Suppressor macrophage treated with lipopolysaccharide for 4 hours (primary cell): ENCODE measurements around the gene C21orf91.

Experiments used
- DNase-seq: peaks from one replicate; pipeline ENCODE4 v3.0.0-alpha.2; 2020

Gene C21orf91

DNA sequence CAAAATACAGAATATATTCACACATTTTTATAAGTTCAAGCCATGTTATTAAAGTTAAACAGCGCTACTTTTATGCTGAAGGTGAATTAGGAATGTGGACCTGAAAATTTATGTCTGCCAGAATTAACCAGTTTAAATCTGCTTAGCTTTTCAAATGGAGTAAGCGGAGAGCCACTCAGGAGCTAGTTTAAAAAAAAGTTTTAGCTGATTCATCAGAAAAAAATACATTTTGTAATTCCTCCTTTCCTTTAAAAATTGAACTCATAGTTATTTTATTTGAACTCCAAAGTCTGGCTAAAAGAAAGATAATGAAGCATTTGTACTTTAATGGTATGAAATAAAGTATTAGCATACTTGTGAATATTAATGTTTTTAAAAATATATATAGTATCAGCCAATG lies 21.2 kb downstream of the C21orf91 start:
- no peak for DNase-seq

DNA sequence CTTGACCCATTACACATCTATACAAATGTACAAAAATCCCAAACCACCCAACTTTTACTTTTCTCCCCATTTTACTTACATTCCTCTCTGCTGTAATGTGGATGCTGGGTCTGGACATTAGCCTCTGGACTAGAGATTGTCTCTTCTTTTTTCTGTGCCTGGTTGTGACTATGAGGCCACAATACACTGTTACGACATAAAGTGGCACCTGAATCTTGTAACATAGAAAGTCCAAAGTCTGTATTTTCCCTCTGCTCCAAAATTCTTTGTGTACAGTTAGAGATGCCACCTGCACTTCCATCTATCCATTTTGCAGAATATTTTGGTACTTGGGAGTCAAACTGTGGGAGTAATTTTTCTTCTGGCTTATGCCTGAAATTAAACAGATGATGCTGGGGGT lies 22.7 kb downstream of the C21orf91 start:
- DNase-seq: no peak

DNA sequence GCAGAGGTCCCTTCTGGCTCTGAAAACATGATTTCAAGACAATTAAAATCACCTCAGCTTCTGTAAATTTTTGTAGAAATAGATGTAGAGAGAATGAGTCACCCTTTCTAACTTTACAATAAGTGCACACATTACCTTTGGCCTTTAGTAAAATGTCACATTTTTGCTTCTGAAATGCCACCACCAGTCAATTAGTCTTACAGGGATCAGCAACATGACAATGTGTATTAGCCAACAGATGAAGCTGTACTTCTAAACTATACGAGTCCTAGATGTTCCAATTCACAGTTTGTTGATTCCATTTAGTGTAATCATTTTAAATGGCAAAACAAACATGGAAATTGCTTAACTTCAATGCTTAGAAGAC lies 23.1 kb downstream of the C21orf91 start:
- DNase-seq: no peak

DNA sequence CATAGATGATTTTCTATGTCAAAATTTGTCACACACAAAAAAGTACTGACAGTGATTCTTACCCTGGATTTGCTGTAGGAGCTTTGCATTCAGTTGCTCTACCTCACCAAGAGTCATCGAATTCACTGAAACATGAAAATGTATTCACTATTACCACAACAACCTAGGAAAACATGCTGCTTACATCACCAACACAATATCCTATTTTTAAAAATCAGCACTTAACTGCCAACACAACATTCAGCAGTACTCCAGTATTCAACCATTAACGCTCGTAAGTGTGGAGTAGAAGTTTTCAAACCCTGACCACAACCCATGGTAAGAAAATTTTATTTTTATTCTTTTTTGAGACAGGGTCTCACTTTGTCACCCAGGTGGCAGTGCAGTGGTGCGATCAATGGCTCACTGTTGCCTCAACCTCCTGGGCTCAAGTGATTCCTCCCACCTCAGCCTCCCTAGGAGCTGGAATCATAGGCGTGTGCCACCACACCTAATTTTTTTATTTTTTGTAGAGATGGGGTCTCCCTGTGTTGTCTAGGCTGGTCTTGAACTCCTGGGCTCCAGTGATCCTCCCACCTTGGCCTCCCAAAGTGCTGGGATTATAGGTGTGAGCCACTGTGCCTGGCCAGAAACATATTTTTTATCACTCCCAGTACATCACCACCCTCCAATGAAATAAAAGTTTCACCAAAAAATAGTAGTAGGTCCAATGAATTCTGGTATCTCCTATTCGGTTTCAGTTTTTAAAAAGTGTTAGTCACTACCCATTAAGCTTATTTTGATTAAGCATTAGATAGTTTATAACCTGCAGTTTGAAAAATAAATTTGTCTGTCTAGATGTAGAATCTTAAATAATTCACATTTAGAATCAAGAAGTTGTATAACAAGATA lies 23.8 kb downstream of the C21orf91 start:
- no peak for DNase-seq

DNA sequence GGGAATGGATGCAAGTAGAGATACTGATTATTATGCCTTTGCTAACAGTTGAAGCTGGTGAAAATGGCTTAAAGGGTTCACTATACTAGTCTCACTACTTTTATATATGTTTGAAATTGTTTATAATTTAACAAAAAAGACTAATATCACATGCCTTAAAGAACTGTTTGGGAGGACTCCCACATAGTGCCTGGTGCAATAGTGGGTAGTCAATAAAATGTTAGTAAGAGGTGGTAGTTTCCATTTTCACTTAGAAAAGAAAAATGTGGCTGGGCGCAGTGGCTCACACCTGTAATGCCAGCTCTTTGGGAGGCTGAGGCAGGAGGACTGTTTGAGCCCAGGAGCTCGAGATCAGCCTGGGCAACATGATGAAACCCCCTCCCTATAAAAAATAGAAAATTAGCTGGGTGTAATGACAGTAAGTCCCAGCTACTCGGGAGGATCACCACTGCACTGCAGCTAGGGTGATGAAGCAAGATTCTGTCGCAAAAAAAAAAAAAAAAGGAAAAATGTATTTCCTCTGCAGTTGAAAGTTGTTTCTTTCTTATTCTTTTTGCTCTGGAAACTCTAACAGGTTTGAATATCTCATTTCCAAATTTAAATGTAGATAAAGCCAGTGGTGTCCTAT lies 24.5 kb downstream of the C21orf91 start:
- DNase-seq: no peak

DNA sequence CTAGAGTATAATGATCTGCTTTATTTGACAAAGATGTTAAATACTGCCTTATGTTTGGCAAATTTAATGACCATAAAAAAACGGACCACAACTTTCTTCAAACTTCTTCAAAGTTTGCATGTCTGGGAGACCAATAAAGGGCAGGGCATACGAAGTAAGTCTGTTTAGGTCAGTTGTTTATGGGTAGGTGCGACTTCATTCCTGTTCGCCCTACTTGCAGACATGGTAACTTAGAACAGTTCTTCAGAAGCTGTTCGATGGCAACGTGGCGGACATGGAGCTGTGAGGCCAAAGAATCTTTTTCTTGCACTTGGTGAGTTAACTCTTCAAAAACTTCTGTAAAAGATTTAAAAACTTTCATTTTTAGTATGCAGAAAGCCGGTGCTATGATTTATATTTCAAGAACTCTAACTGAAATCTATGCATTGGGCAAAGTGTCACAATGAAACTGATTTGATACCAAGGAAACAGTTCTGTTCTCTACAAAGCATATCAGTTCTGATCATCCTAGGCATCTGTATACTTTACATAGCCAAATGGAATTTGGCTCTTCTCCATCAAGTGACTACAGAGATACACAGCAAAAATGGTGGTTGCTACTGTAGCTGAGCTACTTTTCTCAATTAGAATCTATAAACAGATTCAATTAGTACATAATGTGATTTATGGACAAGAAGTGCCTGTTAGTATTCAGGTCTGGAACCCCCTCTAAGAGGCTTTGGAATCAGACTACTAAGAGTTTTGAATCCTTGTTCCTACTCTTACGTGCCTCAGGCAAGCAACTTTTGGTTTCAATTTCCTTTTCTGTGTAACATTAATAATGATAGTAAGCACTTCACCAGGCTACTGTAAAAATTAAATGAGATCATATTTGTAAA lies 25.7 kb downstream of the C21orf91 start:
- DNase-seq: peak; percentile 79

DNA sequence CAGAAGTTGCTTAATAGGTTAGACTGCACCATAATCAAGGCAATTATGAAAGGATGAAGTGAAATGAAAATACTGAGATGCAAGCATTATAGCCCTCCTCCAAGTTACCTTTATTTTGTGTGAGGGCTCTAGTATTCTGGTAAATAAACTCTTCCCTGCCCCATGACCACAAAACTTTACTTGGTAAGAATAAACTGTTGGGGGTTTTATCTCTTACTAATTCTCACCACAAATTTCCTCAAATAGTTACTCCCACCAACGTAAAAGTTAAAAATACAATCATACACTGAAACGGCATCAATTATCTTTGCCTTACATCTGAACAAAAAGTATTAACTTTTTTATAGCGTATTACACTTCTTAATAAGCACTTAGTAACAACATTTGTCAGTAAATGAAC lies 29.5 kb downstream of the C21orf91 start:
- DNase-seq: no peak

DNA sequence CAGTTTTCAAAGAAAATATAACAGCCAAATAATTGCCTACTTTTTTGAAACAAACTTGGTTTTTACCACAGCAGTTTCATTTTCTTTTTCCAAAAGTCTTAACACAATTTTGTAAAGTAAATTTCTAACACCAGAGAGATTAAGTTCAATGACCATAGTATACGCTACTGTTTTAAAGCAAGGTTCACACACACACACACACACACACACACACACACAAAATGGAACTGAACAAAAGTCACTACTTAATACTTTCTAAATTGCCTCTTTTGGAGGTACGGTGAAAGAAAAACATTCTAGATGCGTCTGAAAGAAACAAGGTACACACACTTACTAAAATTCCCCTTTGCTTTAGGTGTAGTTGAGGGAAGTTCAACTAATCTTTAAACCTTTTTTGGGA lies 30.1 kb downstream of the C21orf91 start:
- no peak for DNase-seq

DNA sequence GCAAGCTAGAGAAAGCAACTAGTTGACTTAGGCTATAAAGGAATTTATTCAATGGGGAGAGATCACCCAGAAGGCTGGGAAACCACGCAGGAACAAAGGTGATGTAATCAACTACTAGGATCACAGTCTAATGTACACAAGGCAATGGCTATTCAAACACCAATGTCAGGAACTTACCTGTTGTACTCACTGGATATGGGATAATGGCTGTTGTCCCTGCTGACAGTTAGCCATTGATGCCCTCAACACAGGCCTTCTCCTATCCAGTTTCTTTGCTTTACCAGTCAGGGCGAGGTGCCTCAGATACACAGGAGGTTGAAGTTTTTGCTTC lies 32.3 kb downstream of the C21orf91 start:
- no peak for DNase-seq

DNA sequence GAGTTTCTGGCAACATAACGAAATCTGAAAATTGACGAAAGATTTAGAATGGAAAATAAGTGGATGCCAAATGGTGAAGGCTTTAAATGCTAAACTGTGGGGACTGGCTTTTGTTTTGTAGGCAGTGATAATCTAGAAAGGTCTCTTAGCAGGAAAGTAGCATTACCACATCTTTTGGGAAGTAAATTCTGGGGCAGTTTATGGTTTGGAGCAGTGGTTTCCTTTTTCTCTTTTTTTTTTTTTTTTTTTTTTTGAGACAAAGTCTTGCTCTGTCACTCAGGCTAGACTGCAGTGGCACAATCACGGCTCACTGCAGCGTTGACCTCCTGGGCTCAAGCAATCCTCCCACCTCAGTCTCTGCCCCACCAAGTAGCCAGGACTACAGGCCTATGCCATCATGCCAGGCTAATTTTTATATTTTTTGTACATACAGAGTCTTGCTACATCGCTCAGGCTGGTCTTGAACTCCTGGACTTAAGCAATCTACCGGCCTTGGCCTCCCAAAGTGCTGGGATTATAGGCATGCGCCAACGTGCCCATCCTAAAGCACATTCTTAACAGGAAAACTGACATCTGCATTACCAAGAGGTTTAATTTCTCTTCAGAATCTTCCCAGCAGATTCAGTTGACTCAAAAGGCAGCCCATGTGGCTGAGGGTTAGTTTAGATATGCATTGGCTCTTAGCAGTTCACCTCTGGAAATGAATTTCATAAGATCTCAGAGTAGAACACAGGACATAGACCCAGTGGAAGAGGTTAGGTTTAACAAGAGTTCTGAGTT lies 32.9 kb downstream of the C21orf91 start:
- peak; percentile 46 for DNase-seq

DNA sequence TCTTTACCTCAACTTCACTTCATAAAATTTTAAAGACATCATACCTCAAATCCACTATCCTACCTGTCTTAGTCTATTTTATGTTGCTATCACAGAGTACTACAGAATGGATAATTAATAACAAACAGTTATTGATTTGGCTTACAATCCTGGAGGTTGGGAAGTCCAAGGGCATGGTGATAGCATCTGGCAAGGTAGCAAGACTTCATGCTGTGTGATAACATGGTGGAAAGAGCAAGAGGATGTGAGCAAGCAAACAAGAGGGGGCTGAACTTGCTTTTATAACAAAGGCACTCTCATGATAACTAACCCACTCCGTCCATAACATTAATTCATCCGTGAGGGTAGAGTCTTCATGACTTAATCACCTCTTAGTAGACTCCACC lies 33.8 kb downstream of the C21orf91 start:
- no peak for DNase-seq

DNA sequence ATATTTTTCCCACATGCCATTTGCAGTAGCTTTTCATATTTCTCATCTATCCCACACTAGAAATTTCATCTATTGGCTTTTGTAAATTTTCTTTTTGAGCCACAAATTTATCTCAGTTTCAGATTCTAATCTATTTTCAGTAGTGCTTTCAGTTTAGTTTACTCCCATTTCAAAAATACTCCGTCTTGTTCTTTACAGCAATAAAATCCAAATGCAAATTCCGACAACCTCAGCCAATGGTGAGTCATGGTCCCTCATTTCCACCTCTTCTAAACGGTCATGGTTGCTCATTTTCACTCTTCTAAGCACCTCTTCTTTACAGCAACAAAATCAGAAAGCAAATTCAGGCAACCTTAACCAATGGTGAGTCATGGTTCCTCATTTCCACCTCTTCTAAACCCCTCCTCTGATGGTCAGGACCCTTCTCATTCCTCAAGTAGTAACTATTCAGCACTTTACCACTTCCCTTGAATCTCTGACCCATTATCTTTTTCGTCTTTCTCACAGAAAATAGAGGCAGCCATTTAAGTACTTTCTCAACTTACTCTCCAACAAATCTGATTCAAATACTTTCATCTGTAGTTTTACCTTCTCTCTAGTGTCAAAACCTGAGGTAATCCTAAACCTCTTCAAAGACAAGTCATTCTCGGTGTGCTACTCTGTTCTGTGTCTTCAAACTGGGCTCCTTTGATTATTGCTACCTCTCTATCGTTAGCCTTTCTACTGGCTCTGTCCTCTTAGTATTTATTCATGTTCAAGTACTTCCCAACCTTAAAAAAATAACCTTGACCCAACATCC lies 34.4 kb downstream of the C21orf91 start:
- peak; percentile 77 for DNase-seq

DNA sequence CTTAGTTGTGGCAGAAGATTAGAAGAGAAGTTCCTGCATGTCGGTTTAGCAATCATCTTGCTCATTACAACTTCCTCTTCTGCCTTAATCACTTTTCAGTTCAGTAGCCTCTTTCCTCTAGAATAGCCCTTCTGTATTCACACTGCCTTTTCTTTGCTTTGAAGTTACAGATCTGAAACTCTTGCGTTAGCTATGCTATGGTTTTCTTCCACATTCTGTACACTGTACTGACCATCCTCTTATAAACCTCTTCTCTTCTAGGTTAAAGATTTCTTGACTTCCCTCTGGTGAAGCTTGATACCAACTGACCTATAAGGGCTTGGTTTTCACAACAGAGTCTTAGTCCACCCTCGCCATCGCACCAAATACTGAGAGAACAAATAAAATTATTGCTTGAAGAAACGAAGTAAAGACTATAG lies 35.0 kb downstream of the C21orf91 start:
- peak; percentile 76 for DNase-seq

DNA sequence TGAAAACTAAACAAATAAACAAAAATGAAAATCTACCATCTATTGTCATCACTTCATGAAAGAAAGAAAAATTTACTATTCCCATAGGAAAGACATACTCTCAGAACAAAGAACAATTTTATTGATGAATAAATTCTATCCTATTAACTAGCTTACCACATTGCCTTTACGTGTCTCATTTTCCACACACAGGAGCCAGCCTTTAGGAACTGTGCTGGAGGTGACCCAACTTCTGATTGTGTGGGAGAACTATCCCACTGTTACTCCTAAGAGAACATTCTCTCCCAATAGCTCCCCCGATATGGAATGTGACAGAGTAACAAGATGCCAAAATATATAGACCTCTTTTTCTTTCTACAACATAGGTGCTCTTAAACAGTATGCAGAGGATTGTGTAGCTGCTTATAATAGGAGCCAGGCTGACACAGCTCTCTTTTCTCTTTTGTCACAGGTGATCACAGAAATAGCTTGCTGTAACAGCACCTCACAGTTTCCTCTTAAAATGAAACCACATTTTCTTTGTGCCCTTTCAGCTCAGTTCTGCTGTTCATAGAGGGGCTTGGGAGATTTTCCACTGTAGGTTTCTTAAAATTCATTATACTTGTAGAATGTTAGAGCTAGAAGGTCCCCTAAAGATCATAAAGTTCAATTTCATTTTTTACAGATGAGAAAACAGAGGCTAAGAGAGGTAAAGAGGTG lies 35.5 kb downstream of the C21orf91 start:
- DNase-seq: no peak

DNA sequence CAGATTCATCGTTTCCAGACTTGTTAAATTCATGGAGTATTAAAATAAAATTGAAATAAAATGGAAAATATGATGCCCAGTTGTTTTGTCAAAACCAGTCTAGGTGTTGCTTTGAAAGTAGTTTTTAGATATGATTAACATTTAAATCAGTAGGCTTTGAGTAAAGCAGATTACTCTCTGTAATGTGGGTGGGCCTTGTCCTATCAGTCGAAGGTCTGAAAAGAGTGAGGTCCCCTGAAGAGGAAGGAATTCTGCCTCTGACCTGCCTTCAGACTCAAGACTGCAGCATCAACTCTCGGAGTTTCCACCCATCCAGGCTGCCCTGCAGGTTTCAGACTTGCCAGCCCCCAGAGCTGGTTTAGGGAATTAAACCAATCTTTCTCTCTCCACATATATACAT lies 36.2 kb downstream of the C21orf91 start:
- no peak for DNase-seq

DNA sequence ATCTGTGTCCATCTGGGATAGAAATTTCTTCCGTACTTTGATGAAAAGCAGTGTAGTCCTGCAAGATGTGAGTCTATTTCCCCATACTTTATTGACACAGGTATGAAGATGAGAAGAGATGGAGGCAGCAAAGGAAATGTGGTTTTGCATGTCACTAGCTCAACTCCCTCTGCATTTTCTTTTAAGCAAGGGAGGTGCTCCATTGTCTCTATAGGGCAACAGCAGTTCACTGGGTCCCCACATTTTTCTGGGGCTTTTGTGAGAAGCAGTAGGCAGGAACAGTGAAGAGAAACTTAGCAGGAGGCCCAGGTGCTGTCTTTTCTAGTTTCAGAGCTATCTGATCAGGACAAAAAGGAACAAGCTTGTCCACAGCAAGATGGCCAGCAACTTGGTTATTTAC lies 37.1 kb downstream of the C21orf91 start:
- no peak for DNase-seq

DNA sequence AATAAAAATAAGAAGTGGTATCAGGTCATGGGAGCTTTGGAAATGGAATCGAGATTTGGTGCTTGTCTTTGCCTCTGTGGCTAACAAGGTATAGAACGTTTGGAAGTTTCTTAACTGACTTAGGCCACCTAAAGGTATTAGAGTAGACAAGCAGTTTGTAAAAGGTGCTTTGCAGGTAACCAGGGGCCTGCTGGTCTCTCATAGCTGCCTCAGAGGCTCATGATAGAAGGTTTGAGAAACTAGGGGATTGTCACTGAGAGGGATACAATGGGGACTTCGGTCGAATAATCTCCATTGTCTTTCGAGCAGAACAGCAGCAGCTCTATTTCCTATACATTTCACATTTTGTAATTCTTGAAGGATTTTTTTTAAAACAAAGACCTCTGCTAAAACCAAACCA lies 37.6 kb downstream of the C21orf91 start:
- no peak for DNase-seq

DNA sequence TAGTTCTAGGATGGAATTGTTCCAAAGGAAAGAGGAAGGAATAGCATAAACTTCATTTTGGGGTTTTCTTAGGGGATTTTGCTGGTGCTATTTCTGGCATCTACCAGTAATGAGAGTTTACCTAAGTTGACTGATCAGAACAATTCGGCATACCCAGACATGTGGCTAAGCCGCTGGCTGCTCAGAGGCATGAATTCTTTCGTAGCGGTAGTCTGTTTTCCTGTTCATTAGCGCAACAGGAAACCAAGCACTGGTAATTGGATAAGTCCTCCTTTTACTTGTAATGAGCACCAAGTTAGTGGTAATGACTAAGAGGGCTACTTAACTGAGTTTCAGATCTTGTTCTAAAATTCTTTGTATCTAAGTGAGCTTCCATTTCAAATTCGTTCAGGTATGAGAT lies 38.6 kb downstream of the C21orf91 start:
- DNase-seq: peak; percentile 60

DNA sequence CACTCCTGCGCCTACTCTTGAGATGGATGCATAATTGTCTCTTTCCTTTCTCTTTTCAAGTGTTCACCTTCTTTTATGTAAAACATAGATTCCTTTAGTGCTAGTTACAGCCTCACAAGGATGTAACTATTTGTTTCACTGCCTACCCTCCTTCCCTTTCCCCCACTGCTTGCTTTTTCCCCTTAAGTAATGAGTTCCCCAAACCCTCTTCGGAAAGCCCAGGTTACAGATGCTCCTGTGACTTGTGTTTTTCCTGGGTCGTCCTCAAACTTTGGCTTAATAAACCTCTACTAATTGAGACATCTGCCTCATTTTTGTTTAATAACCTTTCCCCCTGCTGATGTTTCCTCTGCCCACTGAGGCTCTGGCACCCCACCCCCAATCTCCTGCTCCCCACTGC lies 39.2 kb downstream of the C21orf91 start:
- DNase-seq: no peak

DNA sequence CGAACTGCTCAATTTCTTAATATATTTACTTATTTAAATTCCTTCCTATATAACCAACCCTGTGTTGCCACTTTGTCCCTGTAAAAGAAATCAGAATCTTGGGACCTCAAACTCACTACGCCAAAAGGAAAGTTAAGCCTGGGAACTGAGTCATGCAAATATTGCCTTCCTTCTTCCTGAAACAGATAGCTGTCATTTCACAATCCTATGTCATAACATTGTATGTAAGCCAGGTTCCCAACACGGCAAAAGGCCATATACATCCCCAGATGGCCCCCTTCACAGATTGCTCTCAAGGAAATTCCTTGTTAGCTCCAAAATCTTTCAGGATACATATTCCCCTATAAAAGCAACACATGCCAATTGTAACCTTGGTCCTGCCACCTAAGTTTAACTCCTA lies 39.7 kb downstream of the C21orf91 start:
- peak; percentile 81 for DNase-seq

DNA sequence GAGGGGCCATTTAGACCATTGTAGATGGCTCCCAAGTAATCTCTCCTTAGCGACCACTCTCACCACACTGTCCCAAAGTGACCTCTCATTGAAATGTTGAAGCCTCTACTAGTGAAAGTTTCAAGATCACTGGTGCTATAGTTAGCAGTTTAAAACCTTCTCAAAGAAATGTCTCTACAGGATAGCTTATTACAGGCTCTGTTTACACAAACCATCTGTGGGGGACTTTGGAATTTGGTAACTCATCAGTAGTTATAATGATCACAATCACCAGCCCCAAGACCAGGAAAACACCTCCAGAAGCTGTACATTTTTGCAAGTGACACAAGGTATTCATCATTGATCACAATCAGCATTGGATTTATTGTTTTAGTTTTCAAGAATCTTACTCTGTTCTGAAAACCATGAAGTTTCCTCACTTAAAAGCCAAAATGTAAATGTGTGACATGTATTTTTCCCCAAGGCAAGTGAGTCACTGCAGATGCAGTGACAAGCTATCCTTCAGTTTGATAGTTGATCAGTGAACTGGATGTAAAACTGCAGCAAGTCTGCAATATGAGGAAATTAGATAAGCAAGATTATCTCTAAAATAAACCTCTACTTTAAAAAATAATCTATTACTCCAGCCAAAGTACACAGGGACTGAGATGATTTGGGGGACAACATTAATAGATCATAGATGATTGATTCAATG lies 41.9 kb downstream of the C21orf91 start:
- no peak for DNase-seq
